T-helper 9 cell (primary cell): Measurements from ENCODE around the gene IPO5.
"Not testable (repeated sequence)": the region's sequence is repeated elsewhere in the genome, so short reads cannot be mapped to it uniquely, and the experiment has no call there.

Experiments used
- DNase-seq: peaks from one replicate; pipeline ENCODE4 v3.0.0-alpha.2; 2020

IPO5 gene

DNA sequence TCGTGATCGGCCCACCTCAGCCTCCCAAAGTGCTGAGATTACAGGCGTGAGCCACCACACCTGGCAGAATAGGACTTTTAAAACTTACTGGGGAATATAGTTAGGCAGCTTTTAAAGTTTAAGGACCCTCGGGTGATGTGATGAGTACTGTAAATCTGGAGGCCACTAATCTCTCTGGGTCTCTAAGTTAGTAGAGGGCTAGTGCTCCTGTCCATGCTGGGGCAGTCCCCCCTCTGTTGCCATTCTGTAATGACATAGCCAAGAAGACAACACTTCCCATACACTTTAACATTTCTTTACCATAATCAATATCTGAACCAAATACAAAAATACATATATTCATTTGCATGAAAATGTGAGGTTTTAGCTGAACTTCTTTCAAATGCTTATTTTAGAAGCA lies 65.7 kb downstream of the IPO5 start:
- DNase-seq, result no peak

DNA sequence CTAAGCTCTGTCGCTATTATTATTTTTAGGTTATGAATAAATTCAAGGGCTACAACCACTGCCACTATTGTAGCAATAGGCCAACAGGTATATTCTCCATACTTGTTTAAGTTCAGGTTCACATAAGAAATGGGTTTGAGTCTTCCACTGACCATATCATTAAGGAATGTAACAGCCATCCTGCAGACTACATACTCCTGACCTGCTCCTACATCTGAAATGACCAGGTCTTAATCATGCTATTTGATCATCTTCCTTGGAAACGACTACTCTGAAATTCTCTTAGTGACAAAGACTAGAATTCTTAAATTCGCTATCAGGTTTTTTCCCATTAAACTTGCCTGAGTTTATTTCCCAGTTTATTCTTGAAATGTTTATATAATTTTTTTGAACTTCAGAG lies 66.8 kb downstream of the IPO5 start:
- no peak for DNase-seq

DNA sequence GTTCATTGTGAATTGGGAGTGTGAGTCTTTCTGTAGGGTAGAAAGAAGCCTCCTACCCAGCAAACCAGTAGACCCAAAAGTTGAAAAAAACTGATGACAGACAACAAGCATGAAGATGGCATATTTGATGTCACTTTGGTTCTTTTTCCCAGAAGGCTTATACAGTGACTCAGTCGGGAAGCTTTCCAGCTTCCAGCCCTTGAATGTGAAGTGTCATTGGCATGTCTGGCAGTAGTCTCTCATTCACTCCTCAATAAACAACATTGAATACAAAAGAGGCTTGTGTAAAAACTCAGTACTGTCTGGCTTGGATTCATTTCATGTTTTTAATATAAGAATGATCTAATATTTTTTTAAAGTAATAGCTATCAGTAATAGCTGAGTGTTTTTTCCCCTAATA lies 68.7 kb downstream of the IPO5 start:
- no peak for DNase-seq

DNA sequence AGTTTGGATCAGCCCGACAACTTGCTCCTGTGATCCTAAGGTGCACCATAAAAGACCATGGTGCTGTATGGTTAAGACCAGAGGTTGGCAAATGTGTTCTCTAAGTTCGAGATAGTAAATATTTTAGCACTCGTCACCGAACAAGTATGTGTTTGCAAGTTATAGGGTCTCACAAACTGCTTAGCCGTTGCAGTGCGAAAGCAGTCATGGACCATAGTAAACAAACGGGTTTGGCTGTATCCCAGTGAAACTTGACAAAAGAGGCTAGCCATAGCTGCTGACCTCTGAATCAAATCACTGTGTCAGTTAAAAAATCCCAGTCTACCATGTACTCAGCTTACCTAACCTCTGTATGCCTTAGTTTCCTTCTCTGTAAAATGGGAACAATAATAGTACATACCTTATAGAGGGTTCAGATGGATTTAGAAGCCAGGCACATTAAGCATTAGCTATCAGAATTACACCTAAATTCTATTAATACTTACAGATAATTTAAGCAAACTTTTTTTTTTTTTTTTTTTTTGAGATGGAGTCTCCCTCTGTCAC lies 72.1 kb downstream of the IPO5 start:
- no peak for DNase-seq

DNA sequence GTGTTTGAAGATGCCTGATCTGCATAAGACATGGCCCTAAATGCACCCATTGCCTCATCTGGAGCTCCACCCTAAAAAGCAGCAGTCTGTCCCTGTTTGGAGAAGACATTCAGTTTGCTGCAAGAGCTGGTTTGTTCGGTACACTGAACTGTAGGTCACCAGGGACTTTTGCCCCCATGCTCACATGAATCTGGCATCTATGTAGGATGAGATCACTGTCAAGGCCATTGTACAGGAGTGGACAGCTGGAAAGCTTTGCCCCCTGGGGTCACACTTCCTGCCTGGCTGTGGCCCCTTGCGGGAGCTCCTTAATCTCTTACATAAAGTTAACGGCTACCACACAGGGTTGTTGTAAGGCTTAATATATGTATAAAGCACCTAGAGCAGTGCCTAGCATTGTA lies 73.0 kb downstream of the IPO5 start:
- DNase-seq, result no peak

DNA sequence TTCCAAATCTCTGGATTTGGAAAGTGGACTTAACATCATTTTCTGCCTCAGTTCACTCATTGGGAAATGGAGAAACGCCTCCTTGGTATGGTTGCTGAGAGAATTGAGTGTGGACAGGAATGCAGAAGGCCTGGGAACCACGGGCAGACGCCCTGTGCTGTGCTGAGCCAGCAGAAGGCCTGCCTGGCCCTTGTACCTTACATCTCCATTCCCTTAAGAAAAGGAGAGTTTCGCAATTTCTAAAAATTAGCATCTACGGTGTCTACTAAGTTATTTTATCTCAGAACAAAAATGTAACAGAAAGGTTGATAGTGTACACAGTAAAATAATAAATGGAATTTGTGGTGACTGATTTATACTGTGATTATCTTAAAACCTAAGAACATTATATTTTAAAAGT lies 78.7 kb downstream of the IPO5 start:
- no peak for DNase-seq

DNA sequence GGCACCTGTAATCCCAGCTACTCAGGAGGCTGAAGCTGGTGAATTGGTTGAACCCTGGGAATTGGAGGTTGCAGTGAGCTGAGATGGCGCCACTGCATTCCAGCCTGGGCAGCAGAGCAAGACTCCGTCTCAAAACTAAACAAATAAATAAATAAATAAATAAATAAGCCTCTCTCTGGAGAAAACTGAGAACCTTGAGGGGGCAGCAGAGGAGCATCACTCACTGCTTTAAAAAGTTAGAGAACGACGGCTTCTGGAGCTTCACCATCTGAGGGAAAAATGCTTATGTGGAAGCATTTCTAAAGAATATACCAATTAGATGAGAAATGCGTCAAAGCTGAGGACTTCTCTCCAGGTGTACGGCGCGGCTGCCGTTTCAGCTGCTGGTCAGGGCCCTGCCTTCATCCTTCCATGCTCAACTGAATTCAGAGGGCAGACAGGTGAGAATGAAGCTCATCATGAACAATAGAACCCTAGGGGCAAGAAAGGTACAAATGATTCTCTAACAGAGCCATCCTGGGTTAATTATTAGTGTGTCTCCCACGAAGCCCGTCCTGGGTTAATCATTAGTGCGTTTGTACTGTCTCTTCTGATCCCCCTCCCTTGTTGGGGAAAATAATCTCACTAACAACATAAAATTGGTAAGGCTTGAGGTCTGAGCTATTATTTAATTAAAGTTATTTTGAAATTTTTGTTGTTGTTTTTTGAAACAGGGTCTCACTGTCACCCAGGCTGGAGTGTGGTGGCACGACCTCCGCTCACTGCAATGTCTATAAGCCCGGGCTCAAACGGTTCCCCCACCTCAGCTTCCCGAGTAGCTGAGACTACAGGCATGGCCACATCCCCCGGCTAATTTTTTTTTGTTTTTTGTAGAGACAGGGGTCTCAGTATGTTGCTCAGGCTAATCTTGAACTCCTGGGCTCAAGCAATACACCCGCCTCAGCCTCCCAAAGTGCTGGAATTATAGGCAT lies 80.1 kb downstream of the IPO5 start:
- no peak for DNase-seq

DNA sequence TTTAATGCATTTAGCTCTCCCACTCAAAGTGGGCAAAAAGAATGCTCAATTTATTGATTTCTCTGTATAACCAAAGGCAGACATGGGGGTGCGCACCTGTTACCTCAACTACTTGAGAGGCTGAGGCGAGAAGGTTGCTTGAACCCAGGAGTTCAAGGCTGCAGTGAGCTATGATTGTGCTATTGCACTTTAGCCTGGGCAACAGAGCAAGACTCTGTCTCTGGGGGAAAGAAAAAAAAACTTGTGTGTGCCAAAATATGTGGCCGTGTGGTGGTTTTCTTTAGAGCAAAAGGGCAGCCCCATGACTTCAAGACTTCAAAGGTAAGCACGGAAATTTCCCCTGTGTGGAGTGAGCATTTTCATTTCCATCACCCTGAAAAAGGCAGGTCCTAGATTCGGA lies 81.9 kb downstream of the IPO5 start:
- DNase-seq, result no peak

DNA sequence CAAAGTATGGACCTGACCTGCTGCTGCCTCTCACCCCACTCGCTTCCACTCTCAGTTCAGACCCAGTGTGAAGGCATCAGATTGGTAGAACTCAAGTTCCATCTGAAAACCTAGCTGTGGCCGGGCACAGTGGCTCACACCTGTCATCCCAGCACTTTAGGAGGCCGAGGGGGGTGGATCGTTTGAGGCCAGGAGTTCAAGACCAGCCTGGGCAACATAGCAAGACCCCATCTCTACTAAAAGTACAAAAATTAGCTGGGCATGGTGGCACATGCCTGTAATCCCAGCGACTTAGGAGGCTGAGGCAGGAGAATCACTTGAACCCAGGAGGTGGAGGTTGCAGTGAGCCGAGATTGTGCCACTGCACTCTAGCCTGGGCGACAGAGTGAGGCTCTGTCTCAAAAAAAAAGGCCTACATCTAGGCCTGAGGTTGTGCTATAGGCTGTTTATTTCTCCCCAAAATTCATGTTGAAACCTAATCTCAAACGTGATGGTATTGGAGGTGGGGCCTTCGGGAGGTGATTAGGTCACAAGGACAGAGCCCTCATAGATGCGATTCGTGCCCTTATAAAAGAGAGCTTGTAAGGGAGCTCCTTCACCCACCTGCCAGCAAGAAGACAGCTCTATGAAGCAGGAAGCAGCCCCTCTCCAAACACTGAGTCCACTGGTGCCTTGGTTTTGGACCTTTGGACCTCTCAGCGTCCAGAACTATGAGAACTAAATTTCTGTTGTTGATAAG lies 83.3 kb downstream of the IPO5 start:
- not testable (repeated sequence) for DNase-seq

DNA sequence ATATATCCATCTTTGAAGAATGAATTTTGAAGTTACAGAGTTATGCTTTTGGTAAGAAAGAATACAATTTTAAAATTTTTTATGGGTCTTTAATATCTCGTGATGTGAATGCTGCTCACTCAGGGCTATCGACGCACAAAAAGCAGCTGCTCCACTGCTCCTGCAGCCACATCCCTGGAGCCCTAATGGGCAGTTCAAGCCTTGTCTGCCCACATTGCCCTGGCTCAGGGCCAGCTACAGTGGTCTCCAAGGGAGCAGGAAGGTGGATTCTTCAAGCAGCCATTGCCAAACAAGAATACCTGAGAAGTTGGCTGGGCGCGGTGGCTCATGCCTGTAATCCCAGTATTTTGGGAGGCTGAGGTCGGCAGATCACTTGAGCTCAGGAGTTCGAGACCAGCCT lies 85.8 kb downstream of the IPO5 start:
- DNase-seq, result no peak

DNA sequence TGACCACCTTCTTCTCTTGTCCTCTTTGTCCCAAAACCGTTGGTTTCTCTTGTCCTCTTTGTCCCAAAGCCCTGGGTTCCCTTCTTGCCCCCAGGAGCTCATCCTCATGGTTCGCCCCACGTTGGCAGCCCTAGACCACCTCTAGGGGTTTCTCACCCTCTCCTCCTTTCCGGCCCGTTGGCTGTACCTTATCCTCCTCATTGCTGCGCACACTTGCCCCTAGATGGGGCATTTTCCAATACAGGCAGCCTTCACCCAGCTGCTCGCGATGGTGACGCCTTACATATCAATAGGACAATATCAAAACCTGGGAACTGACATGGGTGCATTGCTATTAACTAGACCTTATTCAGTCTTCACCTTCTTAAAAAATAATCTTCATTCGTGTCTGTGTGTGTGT lies 86.5 kb downstream of the IPO5 start:
- no peak for DNase-seq

DNA sequence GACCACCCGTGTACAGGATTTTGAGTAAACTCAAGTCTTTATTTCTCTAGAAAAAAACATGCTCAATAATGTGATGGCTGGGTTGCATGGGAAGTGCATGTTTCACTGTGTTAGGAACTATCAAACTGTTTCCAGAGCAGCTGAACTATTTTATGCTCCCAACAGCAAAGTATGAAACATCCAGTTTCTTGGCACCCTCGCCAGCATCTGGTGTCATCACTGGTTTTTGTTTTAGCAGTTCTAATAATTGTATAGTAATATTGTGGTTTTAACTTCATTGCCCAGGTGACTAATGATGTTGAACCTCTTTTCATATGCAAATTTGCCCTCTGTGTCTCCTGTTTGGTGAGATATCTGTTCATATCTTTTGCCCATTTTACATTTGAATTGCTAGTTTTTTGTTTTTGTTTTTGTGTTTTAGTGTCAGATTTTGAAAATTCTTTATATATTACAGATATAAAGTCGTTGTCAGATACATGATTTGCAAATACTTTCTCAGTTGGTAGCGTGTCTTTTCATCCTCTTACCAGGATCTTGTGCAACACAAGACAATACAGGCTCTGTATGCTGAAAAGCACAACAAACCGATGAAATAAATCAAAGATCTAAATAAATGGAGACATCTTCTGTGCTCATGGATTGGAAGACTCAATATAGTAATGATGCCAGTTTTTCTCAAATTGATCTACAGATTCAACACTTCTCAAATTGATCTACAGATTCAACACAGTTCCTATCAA lies 87.8 kb downstream of the IPO5 start:
- no peak for DNase-seq

DNA sequence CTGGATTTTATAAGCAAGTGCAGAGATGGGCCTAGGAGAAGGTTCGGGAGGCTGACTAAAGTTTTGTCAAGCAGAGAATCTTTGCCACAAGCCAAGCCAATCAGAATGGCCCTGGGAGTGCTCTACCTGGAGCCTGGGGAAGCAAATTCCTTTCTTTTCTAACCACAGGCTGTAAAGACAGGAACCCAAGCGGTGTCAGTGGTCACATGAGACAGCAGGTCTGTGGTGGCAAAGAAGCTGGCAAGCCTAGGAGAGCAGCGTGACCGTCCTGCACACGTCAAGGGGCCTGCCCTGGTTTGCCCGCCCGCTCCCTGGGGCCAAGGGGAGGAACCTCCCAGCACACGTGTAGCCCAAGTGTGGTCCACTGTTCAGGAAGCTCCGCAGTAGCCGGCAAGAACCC lies 90.8 kb downstream of the IPO5 start:
- DNase-seq, result no peak

DNA sequence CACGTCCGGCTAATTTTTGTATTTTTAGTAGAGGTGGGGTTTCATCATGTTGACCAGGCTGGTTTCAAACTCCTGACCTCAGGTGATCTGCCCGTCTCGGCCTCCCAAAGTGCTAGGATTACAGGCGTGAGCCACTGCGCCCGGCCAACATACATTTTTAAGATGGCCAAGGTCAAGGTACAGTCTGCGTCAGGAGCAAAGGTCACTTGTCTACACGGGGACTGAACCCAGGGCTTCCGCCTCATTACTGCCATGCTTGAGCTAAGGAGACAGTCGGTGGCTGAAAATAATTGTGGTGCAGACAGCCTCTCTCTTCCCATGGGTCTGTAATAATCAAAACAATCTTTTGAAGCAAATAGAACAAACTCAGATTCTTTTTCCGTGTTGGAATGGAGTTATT lies 94.3 kb downstream of the IPO5 start:
- not testable (repeated sequence) for DNase-seq

DNA sequence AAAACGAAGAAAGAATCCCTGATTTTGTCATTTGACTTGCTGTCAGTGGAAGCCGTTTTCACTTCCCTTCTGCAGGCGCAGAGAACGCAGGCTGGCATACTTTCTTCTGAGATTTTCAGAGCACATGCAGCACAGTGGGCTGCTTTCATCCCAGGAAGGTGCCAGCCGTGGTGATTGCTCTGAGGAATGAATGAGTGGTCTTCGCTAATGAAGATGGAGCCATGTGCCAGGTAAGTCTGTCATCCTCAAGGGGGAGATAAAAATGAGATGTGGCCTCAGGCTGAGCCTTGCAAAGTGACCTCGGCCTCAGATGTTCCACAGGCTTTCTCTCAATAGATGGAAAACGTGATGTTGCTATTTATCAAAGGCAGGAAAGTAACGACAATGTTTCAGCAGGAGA lies 94.8 kb downstream of the IPO5 start:
- no peak for DNase-seq

DNA sequence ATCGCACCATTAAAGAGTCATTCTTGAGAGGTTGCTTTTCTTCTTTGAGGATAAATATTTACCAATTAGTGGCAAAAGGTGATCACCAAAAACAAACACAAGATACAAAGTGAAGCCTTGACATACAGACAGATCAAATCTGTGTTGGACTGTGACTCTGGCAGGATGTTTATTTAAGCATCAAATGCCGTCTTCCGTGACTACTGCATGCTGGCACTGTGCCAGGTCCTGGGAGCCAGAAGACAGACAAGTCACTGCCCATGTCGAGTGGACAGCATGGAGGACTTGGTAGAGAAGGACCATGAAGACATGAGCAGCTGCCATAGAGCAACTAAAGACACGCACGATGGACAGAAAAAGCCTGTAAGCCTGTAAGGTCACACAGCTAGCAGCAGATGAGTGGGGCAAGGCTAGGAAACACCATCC lies 96.6 kb downstream of the IPO5 start:
- DNase-seq, result no peak

DNA sequence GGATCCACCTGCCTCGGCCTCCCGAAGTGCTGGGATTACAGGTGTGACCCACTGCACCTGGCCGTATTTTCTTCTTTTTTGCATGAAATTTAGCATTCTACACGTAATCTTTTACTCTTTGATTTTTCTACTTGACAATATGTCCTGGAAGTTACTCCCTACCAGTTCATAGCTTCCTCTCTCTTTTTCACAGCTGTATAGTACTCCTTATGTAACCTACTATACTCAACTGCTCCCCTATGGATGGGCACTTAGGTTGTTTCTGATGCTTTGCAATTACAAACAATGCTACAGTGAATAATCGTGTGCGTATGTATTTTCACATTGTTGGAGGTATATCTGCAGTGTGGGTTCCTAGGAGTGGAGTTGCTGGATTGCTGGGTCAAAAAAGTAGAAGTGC lies 98.9 kb downstream of the IPO5 start:
- DNase-seq, result no peak

DNA sequence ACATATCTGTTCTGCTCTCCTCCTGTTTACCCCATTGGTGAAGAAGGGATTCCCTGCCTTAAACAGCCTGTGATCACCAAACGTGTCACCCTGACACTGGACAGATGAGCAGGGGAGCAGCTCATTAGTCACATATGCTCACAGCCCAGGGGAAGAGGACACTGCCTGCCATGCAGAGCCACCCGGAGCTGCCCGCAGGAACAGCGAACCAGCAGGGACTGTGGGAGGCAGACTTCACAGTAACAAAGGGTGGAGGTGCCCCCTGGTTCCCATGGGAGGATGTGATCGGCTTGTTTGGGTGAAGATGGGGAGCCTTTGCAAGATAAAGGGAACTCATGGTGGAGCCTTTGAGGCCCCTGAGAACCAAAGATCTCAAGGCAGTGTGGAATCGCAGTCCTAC lies 100.8 kb downstream of the IPO5 start:
- no peak for DNase-seq

DNA sequence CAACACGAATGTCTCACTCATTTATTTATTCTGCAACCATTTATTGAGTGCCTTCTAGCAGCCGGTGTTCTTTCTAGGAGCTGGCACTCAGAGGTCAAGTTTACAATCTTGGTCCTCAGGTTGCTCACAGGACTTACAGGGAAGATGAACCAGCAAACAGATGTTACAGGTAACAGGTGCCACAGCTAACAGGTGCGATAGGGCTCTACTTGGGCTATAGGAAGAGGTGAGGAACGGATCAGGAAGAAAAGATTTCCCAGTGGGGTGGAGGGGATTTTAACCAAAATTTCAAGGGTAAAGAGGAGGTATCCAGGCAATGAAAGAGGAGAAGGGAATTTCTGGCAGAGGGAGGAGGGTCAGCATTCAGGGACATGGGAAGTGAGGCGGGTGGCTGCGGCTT lies 102.1 kb downstream of the IPO5 start:
- DNase-seq, result no peak

DNA sequence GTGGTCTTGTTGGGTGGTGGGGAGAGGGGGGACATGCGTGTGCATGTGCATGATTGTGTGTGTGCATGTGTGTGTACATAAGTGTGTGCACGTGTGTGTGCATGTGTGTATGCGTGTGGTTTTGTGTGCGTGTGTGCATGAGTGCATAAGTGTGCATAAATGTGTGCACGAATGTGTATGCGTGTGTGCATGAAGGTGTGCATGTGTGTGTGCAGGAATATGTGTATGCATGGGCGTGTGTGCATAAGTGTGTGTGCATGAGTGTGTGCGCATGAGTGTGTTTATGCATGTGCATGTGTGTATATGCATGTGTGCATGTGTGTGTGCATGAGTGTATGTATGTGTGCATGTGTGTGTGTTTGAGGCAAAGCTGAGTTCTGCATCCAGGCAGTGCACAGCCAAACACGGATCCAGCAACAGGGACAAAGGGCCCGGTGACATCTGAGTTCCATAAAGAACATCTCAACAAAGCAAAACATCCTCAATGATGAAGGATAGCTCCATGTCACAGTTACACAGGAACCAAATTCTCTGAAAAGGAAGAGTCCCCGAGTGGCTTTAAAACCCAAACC lies 103.5 kb downstream of the IPO5 start:
- no peak for DNase-seq

DNA sequence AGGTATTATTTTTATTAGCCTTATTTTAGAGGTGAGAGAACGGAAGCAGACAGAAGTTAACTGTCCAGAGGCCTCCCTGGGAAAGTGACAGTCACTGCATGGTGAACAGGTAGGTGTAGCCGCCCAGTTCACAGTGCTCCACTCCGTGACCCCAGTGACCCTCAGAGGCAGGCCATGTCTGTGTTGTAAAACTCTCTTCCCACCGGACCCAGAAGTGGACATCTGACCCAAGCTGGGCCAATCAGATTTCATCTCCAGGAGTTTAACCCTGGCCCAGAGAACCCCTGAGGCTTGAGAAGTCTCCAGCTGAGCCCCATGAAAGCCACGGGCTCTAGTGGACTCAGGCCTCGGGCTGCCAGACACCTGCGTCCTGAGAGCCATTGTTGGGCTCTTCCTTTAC lies 105.8 kb downstream of the IPO5 start:
- no peak for DNase-seq

DNA sequence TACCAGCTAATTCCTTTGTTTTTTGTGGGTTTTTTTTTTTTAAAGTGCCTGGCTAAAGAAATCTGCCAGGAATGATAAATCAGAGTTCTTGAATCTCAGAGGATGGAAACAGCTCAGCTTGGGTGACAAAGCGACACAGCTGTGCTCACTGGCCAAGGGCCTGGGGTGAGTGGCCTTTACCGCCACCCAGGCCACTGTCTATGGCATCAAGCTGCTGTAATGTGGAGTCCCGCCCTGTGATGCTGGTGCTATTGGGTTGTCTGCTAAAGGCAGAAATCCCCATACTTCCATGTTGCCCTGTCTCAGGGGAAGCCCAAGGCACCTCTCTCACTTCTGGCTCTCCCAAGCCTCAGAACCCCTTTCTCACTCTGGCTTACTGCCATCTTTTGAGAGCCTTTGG lies 106.8 kb downstream of the IPO5 start:
- DNase-seq, result no peak

DNA sequence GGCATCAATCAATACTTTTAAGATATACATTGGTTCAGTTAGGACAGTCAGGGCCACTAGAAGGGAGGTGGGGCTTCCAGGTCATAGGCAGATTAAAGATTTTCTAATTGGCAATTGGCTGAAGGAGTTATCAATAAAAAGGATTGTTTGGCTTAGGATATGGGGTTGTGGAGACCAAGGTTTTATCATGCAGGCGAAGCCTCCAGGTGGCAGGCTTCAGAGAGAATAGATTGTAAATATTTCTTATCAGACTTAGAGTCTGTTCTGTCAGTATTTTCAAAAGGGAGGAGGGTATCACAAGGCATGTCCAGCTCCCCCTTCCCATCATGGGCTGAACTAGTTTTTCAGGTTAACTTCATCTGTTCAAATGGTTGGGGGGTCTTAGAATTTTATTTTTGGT lies 112.0 kb downstream of the IPO5 start:
- DNase-seq, result no peak
